Skin epidermis (tissue), 12 donors: Measurements from ENCODE around the gene MED12L.

Source experiments
- H3K27ac ChIP-seq, 21 experiments: fragments of 200-600 bp; sonication (generic) in 11 of 21; one replicate each; pipeline ENCODE4 v1.5.0; 2020; ENCODE audit warnings: mild to moderate bottlenecking in 3 of 21, inconsistent platforms in 2 of 21, moderate library complexity in 2 of 21
- H3K4me3 ChIP-seq, 7 experiments: fragments of 200-600 bp; sonication (generic) in 2 of 7; one replicate each; pipeline ENCODE4 v1.5.0; 2020; ENCODE audit warnings: inconsistent platforms in 2 of 7, mild to moderate bottlenecking in 2 of 7, moderate library complexity in 1 of 7

Gene MED12L

GRCh38 chr3:151412989-151413388 is 327.5 kb downstream of the MED12L start:
- H3K4me3 ChIP-seq: no peak overlapping the region
- H3K27ac ChIP-seq: no peak overlapping the region

- H3K4me3 ChIP-seq: no peak overlapping the region
- no peak overlapping the region for H3K27ac ChIP-seq
These were observed 329.8 kb downstream of the MED12L start for GRCh38 chr3:151415289-151415688.

DNA sequence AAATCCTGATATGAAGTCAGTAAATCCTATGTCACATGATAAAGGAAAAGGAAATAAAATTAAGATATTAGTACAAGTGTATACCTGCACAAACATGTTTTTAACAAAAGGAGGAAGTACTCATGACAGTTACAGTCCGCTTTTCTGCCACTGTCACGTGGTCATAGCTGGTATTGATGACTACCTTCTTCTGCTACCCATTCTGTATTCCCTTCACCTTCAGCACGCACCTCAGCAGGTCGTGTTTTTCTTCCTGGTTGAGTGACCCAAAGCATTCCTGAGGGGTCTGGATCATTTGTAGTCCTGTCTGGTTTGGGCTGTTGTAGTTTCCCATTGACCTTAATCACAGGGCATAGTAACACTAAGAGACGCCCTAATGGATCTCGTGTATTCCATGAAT is 334.3 kb downstream of the MED12L start:
- no peak overlapping the region for H3K27ac ChIP-seq
- H3K4me3 ChIP-seq: no peak overlapping the region

GRCh38 chr3:151421938-151422337 is 336.5 kb downstream of the MED12L start:
- no peak overlapping the region for H3K4me3 ChIP-seq
- H3K27ac ChIP-seq: no peak overlapping the region

GRCh38 chr3:151423091-151423490 is 337.6 kb downstream of the MED12L start:
- H3K4me3 ChIP-seq: no peak overlapping the region
- no peak overlapping the region for H3K27ac ChIP-seq

GRCh38 chr3:151425627-151426340 is 340.3 kb downstream of the MED12L start:
- Histone ChIP-seq H3K4me3 (no peak overlapping the region), H3K27ac (no peak overlapping the region)

- Histone ChIP-seq H3K27ac (no peak overlapping the region), H3K4me3 (no peak overlapping the region)
These were observed 340.8 kb downstream of the MED12L start for GRCh38 chr3:151426341-151426657.

DNA sequence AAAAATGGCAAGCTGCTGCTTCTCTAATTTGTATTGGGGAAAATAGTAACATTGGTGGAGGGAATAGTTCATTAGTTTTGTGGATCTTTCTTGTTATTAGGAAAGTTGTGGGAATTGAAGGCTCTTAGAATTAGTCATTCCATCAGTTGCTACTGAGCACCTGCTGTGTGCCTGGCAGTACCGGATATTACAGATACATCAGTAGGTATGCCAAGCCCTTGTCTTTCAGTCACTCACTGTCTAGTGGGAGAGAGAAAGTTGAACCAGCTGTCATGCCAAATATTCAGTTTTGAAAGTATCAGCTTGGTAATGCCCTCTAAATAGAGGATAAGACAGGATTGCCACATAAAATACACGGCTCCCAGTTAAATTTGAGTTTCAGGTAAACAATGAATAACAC is 342.9 kb downstream of the MED12L start:
- no peak overlapping the region for H3K4me3 ChIP-seq
- no peak overlapping the region for H3K27ac ChIP-seq

DNA sequence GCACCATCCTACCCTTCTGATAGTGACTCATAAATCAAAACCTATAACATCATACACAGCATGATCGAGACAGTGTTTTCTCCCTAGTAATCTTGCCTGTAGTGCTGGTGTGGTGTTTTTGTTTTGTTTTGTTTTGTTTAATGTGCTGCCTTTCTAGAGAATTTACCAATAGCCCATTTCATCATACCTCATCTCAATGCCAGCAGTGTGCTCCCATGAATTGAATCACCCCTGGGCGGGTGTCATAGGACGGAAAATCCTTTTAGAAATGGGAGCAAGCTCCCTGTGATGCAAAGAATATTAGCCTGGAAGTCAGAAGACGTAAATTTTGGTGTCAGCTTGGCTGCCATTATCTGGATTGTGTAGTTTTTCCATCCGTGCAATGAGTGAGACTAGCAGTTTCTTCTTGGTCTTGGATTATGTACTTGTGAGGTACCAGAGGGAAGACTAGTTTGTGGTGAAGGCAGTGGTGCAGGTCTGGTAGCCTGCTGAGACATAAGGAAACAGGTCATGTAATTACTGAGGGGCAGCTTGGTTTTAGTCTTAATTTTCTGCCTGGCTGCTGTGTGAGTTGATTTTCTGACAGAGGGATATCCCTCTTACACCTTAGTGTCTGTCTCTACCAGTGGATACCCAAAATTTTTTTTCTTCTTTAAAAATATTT is 345.5 kb downstream of the MED12L start:
- Histone ChIP-seq H3K27ac (peak overlapping the region in 3 of 21 experiments; percentile 26 to 48 (median 41)), H3K4me3 (no peak overlapping the region)

- H3K27ac ChIP-seq: peak overlapping the region in 1 of 21 experiments; percentile 48
- H3K4me3 ChIP-seq: no peak overlapping the region
These were observed 346.5 kb downstream of the MED12L start for GRCh38 chr3:151431940-151432339.

- H3K27ac ChIP-seq: no peak overlapping the region
- no peak overlapping the region for H3K4me3 ChIP-seq
These were observed 347.3 kb downstream of the MED12L start for GRCh38 chr3:151432616-151433372.

DNA sequence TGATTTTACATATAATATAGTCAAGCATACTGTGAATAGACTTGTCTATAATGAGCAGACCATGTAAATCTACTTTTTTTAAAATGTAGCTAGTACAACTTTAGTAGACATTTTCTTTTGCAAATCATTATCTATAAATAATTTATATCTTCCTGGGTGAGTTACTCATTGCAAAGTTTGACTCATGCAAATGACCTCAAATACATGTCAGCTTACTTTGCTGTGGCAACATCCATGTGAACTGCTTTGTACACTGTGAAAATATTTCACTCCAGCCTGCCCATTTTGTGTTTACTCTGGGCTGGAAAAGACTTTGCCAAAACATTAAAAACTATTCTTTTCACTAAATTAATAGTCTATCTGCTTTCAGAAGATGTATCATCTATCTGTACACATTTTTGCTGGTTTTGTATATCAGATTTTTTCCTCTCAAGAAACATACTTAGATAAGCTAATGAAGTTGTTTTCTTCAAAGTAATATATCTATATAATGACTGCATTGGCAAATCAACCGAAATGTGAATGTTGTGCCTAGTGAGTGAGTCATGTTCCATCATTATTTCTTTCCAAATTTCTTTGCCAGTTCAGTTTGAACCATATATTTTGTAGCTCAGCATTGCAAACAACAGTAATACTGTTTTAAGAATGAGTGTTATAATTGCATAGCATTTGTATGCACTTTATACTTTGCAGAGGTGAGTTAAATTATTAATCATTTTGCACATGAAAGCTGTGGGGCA is 348.9 kb downstream of the MED12L start:
- Histone ChIP-seq H3K4me3 (no peak overlapping the region), H3K27ac (no peak overlapping the region)

DNA sequence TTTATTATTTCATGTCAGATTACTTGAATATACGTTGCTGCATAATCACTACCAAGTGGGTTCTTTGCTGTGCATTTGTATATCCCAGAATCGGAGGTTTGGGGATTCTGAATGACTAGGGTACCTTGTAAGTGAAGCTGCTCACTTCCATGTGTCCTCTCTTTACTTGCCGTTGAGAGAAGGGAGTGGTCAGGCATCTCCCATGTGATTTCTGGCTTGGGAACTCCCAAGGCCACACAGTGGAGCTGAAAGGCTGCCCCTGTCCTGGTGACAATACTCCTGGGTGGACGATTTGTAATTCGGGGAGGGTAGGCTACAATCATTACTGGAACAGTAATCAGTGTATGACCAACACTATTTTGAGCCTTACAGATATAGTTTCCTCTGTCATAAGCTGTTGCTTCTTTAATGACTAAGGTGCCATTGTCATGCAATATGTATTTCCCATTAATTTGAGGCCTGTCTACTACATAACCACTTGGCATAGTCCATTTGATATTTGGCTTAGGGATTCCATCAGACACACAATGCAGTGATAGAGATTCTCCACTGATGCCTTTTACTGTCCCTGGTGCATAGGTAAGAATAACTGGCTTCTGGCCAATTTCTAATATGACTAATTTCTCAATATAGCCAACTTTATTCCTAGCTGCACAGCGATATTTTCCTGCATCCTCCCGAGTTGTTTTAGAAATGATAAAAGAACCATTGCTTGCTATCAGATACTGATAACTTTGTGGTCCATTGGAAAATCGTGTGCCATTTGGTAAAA is 351.4 kb downstream of the MED12L start:
- Histone ChIP-seq H3K4me3 (no peak overlapping the region), H3K27ac (no peak overlapping the region)

- Histone ChIP-seq H3K27ac (no peak overlapping the region), H3K4me3 (no peak overlapping the region)
These were observed 352.4 kb downstream of the MED12L start for GRCh38 chr3:151437906-151438305.

DNA sequence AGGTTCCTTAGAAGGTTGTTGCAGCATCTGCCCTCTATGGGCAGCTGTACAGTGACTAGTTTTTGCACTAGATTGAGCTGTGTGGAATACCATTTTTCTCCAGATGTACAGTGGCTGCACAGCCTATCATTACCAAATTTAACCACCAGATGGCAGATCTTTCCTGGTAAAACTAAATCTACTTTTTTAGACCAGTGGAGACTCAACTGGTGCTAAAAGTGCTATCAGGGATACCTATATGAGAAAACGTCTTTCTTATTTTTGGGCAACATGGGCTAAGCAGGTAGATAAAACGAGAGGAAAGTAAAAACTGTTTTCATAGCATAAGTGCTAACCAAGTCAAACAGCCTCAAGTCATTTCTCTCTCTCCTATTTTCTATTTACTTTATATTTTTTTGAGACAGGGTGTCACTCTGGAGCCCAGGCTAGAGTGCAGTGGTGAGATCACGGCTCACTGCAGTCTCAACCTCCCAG is 354.2 kb downstream of the MED12L start:
- no peak overlapping the region for H3K4me3 ChIP-seq
- H3K27ac ChIP-seq: no peak overlapping the region

DNA sequence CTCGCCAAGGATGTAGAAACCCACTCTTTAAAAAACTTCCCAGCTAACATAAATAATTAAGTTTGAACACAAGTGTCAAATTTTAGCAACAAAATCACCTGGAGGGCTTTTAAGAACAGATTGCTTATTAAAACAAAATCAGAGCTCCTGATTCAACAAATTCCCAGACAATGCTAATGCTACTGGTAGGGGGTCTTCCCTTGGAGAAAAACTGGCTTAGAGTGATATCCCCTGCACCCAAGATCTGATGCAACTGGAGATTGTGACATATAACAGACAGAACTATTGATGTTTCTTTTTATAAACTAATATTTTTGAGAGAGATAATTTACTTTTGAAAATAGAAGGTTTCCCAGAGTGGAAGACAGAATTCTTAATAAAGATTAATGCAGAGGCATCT is 355.5 kb downstream of the MED12L start:
- Histone ChIP-seq H3K27ac (no peak overlapping the region), H3K4me3 (no peak overlapping the region)

DNA sequence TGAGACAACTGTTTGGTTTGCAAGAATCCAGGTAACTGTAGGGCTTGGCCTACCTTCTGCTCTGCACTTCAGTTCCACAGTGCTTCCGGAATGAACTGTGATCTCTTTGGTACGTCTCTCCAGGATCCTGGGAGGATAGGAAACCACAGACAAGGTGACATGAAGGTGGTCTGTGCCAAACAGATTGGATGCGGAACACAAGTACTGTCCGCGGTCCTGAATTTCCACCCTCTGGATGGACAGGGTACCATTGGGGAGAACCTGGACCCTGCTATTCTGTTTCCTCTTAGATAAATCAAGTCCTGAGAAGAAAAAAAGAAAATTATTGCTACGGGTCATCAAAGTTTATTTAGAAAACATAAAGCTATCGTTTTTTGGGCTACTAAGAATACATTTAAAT is 358.1 kb downstream of the MED12L start:
- Histone ChIP-seq H3K27ac (no peak overlapping the region), H3K4me3 (no peak overlapping the region)

DNA sequence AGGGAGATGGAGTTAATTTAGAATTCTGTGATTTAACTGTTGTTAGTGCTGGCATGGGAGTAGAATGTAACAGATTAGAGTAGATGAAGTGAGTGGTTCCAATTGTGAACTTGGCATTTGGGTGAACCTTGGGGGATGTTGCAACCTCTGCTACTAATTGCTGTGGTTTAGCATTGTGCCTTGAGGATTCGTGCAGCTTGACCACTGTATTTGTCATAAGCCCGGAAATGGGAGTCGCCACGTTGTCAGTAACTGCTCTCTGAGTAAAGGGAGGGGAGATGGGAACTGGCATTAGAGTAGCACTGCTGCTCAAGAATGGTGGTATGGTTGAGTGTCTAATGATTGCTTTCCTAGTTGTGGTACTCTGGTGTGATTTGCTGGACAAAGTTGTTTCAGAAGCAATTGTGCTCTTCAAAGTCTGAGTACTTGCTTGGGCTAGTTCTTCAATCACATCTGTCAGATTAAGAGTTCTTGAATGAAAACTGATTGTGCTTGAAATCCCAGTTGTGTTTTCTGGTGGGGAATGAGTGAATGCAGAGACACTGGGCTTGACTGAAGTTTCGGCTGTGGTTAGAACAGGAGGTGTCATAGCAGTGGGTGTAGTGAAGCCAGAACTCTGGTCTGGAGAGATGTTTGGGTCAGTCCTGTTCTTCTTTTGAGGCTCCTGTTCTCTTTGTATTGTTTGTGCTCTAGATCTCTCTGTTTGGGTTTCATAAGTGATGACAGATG is 360.0 kb downstream of the MED12L start:
- Histone ChIP-seq H3K27ac (peak overlapping the region in 2 of 21 experiments; percentile 15 to 16), H3K4me3 (no peak overlapping the region)

- Histone ChIP-seq H3K27ac (peak overlapping the region in 1 of 21 experiments; percentile 15), H3K4me3 (no peak overlapping the region)
These were observed 360.5 kb downstream of the MED12L start for GRCh38 chr3:151446002-151446340.
